ENCODE data around the gene HTT. TPM values are rescaled to one million over a fixed set of nuclear protein-coding genes. Genes with fewer than 3 reads are reported as not detected.

HTT gene
- total RNA-seq, 4 donors from 2014 or later, result 31.1 to 48.6 (median 43.0) TPM

DNA sequence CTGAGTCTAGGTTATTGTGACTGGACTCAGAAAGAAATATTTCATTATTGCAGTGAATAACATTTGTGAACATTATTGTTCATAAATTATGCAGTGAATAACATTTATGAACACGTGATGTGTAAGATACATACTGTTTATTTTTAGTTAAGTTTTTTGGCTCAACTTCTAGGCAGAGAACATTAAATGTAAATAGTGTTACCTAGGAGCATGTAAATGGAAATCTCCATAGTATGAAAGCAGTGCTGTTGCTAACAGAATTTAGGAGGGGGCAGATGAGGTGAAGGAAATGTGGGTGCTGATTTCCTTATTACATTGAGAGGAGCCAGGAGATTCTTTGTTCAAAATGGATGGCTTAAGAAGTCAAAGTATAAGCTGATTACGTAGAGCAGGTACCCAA is 45.0 kb downstream of the HTT start:
- H3K4me1 ChIP-seq, result peaks cover 10 to 89% (median 28%) of the 10 kb centered on the region in 3 donors
- TF ChIP-seq EP300 (IDR thresholded peaks at IDR 0.05) (no peak), POLR2AphosphoS5 (IDR thresholded peaks at IDR 0.05) (no peak), POLR2A (IDR thresholded peaks at IDR 0.05) (no peak)
- TF ChIP-seq, protein P1, sequence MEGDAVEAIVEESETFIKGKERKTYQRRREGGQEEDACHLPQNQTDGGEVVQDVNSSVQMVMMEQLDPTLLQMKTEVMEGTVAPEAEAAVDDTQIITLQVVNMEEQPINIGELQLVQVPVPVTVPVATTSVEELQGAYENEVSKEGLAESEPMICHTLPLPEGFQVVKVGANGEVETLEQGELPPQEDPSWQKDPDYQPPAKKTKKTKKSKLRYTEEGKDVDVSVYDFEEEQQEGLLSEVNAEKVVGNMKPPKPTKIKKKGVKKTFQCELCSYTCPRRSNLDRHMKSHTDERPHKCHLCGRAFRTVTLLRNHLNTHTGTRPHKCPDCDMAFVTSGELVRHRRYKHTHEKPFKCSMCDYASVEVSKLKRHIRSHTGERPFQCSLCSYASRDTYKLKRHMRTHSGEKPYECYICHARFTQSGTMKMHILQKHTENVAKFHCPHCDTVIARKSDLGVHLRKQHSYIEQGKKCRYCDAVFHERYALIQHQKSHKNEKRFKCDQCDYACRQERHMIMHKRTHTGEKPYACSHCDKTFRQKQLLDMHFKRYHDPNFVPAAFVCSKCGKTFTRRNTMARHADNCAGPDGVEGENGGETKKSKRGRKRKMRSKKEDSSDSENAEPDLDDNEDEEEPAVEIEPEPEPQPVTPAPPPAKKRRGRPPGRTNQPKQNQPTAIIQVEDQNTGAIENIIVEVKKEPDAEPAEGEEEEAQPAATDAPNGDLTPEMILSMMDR (IDR thresholded peaks at IDR 0.05), result no peak
- no peak for ATAC-seq
- H3K27ac ChIP-seq, result peak overlapping the region in 1 of 4 donors; percentile 5
- 28 to 52% methylated on average over 2 of the region's 2 CpGs for WGBS, 2 donors (ENCODE audit: low coverage in 1 of 2)
- no peaks in the 10 kb centered on the region for H3K27me3 ChIP-seq
- no peaks in the 10 kb centered on the region for H3K9me3 ChIP-seq
- no peak overlapping the region for H3K4me3 ChIP-seq
- H3K36me3 ChIP-seq, result peaks cover 0 to 50% of the 10 kb centered on the region in 2 donors

DNA sequence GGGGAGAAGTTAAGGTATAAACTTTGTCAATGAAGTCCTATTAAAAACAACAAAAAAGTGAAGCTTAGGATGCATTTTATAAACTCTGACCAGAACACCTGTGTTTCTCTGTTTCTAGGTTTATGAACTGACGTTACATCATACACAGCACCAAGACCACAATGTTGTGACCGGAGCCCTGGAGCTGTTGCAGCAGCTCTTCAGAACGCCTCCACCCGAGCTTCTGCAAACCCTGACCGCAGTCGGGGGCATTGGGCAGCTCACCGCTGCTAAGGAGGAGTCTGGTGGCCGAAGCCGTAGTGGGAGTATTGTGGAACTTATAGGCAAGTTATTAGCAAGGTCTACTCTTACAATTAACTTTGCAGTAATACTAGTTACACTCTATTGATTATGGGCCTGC is 46.6 kb downstream of the HTT start:
- WGBS, 2 donors (ENCODE audit: low coverage in 1 of 2), result 87 to 94% methylated on average over 7 to 8 of the region's 9 CpGs
- Histone ChIP-seq H3K36me3 (peaks cover 0 to 38% of the 10 kb centered on the region in 2 donors), H3K9me3 (no peaks in the 10 kb centered on the region), H3K4me1 (peaks cover 10 to 80% (median 26%) of the 10 kb centered on the region in 3 donors), H3K4me3 (no peak overlapping the region), H3K27ac (peak overlapping the region in 2 of 4 donors; percentile 80 to 84), H3K27me3 (no peaks in the 10 kb centered on the region)
- no peak for TF ChIP-seq EP300 (IDR thresholded peaks at IDR 0.05)
- no peak for TF ChIP-seq POLR2A (IDR thresholded peaks at IDR 0.05)
- TF ChIP-seq, protein P1 (IDR thresholded peaks at IDR 0.05), result no peak
- no peak for ATAC-seq

DNA sequence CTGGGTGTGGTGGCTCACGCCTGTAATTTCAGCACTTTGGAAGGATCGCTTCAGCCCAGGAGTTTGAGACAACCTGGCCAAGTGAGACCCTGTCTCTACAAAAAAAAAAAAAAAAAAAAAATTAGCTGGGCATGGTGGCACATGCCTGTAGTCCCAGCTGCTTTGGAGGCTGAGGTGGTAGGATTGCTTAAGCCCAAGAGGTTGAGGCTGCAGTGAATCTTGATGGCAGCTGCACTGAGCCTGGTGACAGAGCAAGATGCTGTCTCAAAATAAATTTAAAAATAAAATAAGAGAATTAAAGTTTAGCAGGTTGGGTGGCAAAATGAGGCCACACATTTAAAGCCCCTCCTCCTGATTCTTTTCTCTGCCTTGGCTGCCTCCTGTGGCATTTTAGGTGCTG is 47.1 kb downstream of the HTT start:
- TF ChIP-seq EP300 (IDR thresholded peaks at IDR 0.05), result no peak
- no peak for TF ChIP-seq POLR2A (IDR thresholded peaks at IDR 0.05)
- TF ChIP-seq POLR2AphosphoS5 (IDR thresholded peaks at IDR 0.05), result no peak
- TF ChIP-seq, protein P1 (IDR thresholded peaks at IDR 0.05), result no peak
- peaks cover 10 to 75% (median 21%) of the 10 kb centered on the region in 3 donors for H3K4me1 ChIP-seq
- H3K27me3 ChIP-seq, result no peaks in the 10 kb centered on the region
- 100% methylated on average over 1 of the region's 2 CpGs; no CpG with 5 or more reads in 1 of the 2 donors for WGBS, 2 donors (ENCODE audit: low coverage in 1 of 2)
- no peaks in the 10 kb centered on the region for H3K9me3 ChIP-seq
- H3K27ac ChIP-seq, result peak overlapping the region; percentile 67 to 87 (median 82)
- H3K4me3 ChIP-seq, result no peak overlapping the region
- ATAC-seq, result no peak
- H3K36me3 ChIP-seq, result peaks cover 0 to 37% of the 10 kb centered on the region in 2 donors

DNA sequence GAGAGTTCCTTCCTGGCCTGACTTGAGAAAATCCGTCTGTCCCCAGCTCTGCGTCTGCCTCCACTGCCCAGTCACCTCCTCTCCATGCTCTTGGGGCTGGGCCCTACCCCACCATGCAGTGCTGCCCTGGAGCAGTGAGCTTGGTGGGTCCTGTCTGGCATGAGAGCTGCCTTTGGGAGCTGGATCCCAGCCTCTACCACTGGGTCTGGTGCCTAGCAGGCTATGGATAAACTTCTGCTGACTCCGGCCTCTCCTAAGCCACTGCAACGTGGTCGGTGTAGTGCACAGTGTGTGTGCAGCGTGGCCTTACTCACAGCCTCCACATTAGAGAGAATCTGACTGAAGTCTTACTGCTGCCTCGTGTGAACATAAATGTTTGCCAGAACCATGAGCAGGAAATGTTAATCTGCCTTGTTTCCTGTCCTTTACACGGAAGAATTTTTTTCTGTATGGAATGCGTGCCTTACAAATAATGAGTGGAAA is 47.6 kb downstream of the HTT start:
- WGBS, 2 donors (ENCODE audit: low coverage in 1 of 2), result 11 to 30% methylated on average over 6 to 7 of the region's 9 CpGs
- Histone ChIP-seq H3K27ac (peak overlapping the region; percentile 67 to 87 (median 82)), H3K4me3 (no peak overlapping the region), H3K4me1 (peaks cover 10 to 70% (median 17%) of the 10 kb centered on the region in 3 donors), H3K27me3 (no peaks in the 10 kb centered on the region), H3K36me3 (peaks cover 0 to 37% of the 10 kb centered on the region in 2 donors), H3K9me3 (no peaks in the 10 kb centered on the region)
- TF ChIP-seq EP300 (IDR thresholded peaks at IDR 0.05) (no peak), POLR2A (IDR thresholded peaks at IDR 0.05) (no peak), POLR2AphosphoS5 (IDR thresholded peaks at IDR 0.05) (no peak)
- TF ChIP-seq, protein P1 (IDR thresholded peaks at IDR 0.05), result no peak
- ATAC-seq, result peak; percentile 64

DNA sequence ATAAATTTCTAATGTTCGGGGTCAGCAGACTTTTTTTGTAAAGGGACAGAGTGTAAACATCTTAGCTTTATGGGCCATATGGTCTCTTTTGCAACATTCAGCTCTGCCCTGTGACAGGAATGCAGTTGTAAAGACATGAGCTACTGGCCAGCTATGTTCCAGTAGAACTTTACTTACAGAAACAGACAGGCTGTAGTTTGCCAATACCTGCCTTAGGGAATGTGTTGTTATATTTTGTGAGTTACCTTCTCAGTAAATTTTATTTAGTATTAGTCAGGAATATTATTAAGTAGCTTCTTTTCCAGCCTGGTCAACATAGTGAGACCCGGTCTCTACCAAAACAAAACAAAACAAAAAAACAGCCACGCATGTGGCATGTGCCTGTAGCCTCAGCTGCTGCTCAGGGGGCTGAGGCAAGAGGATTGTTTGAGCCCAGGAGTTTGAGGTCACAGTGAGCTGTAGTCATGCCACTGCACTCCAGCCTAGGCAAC is 48.7 kb downstream of the HTT start:
- ATAC-seq, result peak; percentile 67
- Histone ChIP-seq H3K36me3 (peaks cover 0 to 42% of the 10 kb centered on the region in 2 donors), H3K27ac (peak overlapping the region; percentile 67 to 87 (median 82)), H3K9me3 (no peaks in the 10 kb centered on the region), H3K27me3 (no peaks in the 10 kb centered on the region), H3K4me1 (peaks cover 10 to 61% (median 17%) of the 10 kb centered on the region in 3 donors), H3K4me3 (no peak overlapping the region)
- no peak for TF ChIP-seq POLR2AphosphoS5 (IDR thresholded peaks at IDR 0.05)
- 38 to 51% methylated on average over 3 of the region's 3 CpGs for WGBS, 2 donors (ENCODE audit: low coverage in 1 of 2)
